ENCODE measurements around the gene C5orf34. TPM values are rescaled to one million over a fixed set of nuclear protein-coding genes. Genes with fewer than 3 reads are reported as not detected.
A peak's percentile ranks its signal among the peaks of the same experiment; 100 is the strongest.

Gene C5orf34
- total and polyA plus RNA-seq, 9 of the 15 experiments (the other 6 are each of a cell fraction or from before 2014, with no cell fraction given) = 13.2 to 32.6 (median 20.7) TPM

- no peak for TF ChIP-seq HINFP (tag; conservative IDR thresholded peaks at IDR 0.05; ENCODE audit: low read depth)
- peak; percentile 19; the same call in 1 of the 2 replicates for TF ChIP-seq BHLHE40 (IDR thresholded peaks at IDR 0.05; ENCODE audit: low read length)
- TF ChIP-seq MXI1 (IDR thresholded peaks at IDR 0.05; ENCODE audit: low read depth, low read length) = no peak
- TF ChIP-seq ZNF668 (CRISPR knock-in tag; IDR thresholded peaks at IDR 0.05) = no peak
- TF ChIP-seq NUFIP1 (IDR thresholded peaks at IDR 0.05; ENCODE audit: partially characterized antibody) = peak; percentile 45
- no peak for TF ChIP-seq HNRNPK (IDR thresholded peaks at IDR 0.05; ENCODE audit: low read depth, low read length, poor library complexity, severe bottlenecking)
- TF ChIP-seq PML (IDR thresholded peaks at IDR 0.05; ENCODE audit: low read length) = peak; percentile 88; the same call in 1 of the 2 replicates
- no peak for TF ChIP-seq ETV1 (tag; conservative IDR thresholded peaks at IDR 0.05; ENCODE audit: low read depth)
- TF ChIP-seq TRIM24 (IDR thresholded peaks at IDR 0.05) = no peak
- TF ChIP-seq CSDE1 (IDR thresholded peaks at IDR 0.05) = peak in 1 of 2 experiments; percentile 25; a peak in 1 of 4 replicates
- TF ChIP-seq ZNF217 (CRISPR knock-in tag; IDR thresholded peaks at IDR 0.05) = no peak
- no peak; the same call in 1 of the 2 replicates for TF ChIP-seq SMARCA4 (IDR thresholded peaks at IDR 0.05)
- TF ChIP-seq L3MBTL2 (IDR thresholded peaks at IDR 0.05) = peak; percentile 55; the same call in 1 of the 2 replicates
- no peak for TF ChIP-seq HMBOX1 (IDR thresholded peaks at IDR 0.05)
- peak; percentile 90; the same call in 1 of the 2 replicates for TF ChIP-seq ESRRA (IDR thresholded peaks at IDR 0.05; ENCODE audit: borderline replicate concordance, low read depth)
- TF ChIP-seq YBX1 (IDR thresholded peaks at IDR 0.05) = no peak
- TF ChIP-seq HCFC1 (IDR thresholded peaks at IDR 0.05; ENCODE audit: low read depth, low read length) = peak; percentile 75
- peak; percentile 54 for TF ChIP-seq NFIC (IDR thresholded peaks at IDR 0.05)
- TF ChIP-seq NFIX (CRISPR knock-in tag; IDR thresholded peaks at IDR 0.05; ENCODE audit: low read depth) = no peak
- TF ChIP-seq ZSCAN32 (CRISPR knock-in tag; IDR thresholded peaks at IDR 0.05) = peak; percentile 56; the same call in 1 of the 2 replicates
- 0 out of 2 replicates have a peak, but pooled peaks have one; percentile 33 for TF ChIP-seq AFF4 (CRISPR knock-in tag; IDR thresholded peaks at IDR 0.05)
- peak in 1 of 2 experiments; percentile 68; a peak in 1 of 4 replicates for TF ChIP-seq KDM4B (IDR thresholded peaks at IDR 0.05; ENCODE audit: borderline replicate concordance in 2 of 2, low read depth in 1 of 2)
Observed at GRCh38 chr5:43483298-43484105, 31.4 kb downstream of the C5orf34 start, which contains the start of gene TMEM267 (continued).

Measured in K562 (cell line).